ENCODE data around the gene KAZN. TPM values are rescaled to one million over a fixed set of nuclear protein-coding genes. Genes with fewer than 3 reads are reported as not detected.
A peak's percentile ranks its signal among the peaks of the same experiment; 100 is the strongest.

KAZN gene
- polyA plus RNA-seq, 2 donors, result 29.3 to 32.0 TPM

DNA sequence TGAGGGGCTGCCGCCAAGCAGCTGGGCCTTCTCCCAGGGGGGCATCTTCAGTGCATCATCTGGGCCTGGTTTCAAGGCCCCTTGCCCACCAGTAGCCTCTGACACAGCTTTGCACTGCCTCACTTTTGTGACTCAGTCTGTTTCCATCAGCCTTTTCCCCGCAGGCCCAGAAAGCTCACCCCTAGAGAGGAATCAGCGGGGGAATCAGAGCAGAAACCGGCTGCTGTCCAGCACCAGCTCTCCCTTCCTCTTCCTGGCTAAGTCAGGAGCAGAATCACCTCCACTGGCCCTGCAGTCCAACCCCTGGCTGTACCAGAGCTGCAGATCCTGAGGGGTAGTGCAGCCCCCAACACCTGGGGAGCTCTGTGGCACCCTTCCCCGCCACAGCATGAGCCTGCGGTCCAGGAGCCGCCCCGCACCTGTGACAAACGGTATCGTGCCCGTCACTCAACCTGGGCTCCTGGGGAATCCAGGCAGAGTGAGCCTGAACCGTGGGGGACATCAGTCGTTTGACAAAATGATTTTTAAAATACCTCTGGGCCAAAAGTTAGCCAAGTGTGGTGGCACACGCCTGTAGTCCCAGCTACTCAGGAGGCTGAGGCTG, 471.8 kb downstream of the KAZN start:
- WGBS, 2 donors, result 91 to 92% methylated on average over 14 of the region's 14 CpGs
- Histone ChIP-seq H3K27ac (ENCODE audit: low read depth in 2 of 2, low read length in 1 of 2) (no peak overlapping the region), H3K36me3 (ENCODE audit: control insufficient read depth in 2 of 2, insufficient read depth in 2 of 2, low read length in 1 of 2) (peaks cover 0 to 13% of the 10 kb centered on the region in 2 donors), H3K4me3 (ENCODE audit: low read depth in 1 of 2, low read length in 2 of 2) (no peak overlapping the region), H3K4me1 (ENCODE audit: control insufficient read depth in 2 of 2, insufficient read depth in 2 of 2, low read length in 1 of 2) (no peaks in the 10 kb centered on the region), H3K27me3 (ENCODE audit: control insufficient read depth in 1 of 2, insufficient read depth in 2 of 2, low read length in 2 of 2) (no peaks in the 10 kb centered on the region), H3K9me3 (ENCODE audit: control insufficient read depth in 2 of 2, insufficient read depth in 1 of 2, low read depth in 1 of 2, low read length in 1 of 2) (no peaks in the 10 kb centered on the region)

DNA sequence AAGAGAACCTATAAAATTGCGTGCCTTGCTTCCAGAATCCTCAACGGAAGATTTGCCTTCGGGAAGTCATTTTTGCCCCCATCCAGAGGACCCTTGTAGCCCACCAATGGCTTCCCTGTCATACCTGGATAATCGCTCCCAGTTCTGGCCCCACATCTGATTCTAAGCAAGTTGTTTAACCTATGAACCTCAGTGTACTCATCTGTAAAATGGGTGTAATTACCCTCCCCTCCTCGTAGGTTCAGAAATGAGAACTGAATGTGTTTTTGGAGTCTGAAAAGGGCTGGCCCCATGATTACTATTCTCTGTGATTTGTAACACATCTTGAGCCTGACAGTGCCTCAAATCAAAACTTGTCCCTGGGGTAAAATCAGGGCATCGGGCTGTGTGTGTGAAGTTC, 473.5 kb downstream of the KAZN start:
- Histone ChIP-seq H3K27me3 (ENCODE audit: control insufficient read depth in 1 of 2, insufficient read depth in 2 of 2, low read length in 2 of 2) (no peaks in the 10 kb centered on the region), H3K4me1 (ENCODE audit: control insufficient read depth in 2 of 2, insufficient read depth in 2 of 2, low read length in 1 of 2) (no peaks in the 10 kb centered on the region), H3K36me3 (ENCODE audit: control insufficient read depth in 2 of 2, insufficient read depth in 2 of 2, low read length in 1 of 2) (peaks cover 0 to 6% of the 10 kb centered on the region in 2 donors), H3K27ac (ENCODE audit: low read depth in 2 of 2, low read length in 1 of 2) (no peak overlapping the region), H3K4me3 (ENCODE audit: low read depth in 1 of 2, low read length in 2 of 2) (no peak overlapping the region), H3K9me3 (ENCODE audit: control insufficient read depth in 2 of 2, insufficient read depth in 1 of 2, low read depth in 1 of 2, low read length in 1 of 2) (no peaks in the 10 kb centered on the region)
- WGBS, 2 donors, result 93 to 98% methylated on average over 6 of the region's 6 CpGs

GRCh38 chr1:15073799-15074308, 475.4 kb downstream of the KAZN start:
- Histone ChIP-seq H3K4me3 (ENCODE audit: low read depth in 1 of 2, low read length in 2 of 2) (no peak overlapping the region), H3K27ac (ENCODE audit: low read depth in 2 of 2, low read length in 1 of 2) (no peak overlapping the region)
- WGBS, 2 donors, result 92% methylated on average over 9 of the region's 9 CpGs

DNA sequence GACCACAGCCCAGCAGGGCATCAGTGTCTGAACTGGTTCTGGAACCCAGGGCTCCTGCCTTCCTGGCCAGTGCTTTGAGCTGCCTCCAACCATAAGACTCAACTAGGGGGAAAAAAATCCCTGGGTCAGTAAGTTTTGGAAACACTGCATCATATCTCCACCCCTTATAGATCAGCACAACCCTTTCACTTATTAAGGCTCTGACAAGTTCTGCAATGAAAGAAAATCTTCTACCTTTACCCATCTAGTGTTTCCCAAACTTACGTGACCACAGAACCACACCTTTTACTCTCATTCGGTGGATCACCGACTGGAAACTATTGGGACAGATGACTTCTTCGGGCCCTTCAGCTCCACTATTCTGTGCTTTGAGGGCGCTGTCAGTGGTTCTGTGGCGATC, 476.7 kb downstream of the KAZN start:
- H3K27me3 ChIP-seq (ENCODE audit: control insufficient read depth in 1 of 2, insufficient read depth in 2 of 2, low read length in 2 of 2), result no peaks in the 10 kb centered on the region
- no peaks in the 10 kb centered on the region for H3K4me1 ChIP-seq (ENCODE audit: control insufficient read depth in 2 of 2, insufficient read depth in 2 of 2, low read length in 1 of 2)
- WGBS, 2 donors, result 95 to 96% methylated on average over 6 of the region's 6 CpGs
- no peak overlapping the region for H3K27ac ChIP-seq (ENCODE audit: low read depth in 2 of 2, low read length in 1 of 2)
- peaks cover 0 to 2% of the 10 kb centered on the region in 2 donors for H3K36me3 ChIP-seq (ENCODE audit: control insufficient read depth in 2 of 2, insufficient read depth in 2 of 2, low read length in 1 of 2)
- no peak overlapping the region for H3K4me3 ChIP-seq (ENCODE audit: low read depth in 1 of 2, low read length in 2 of 2)
- no peaks in the 10 kb centered on the region for H3K9me3 ChIP-seq (ENCODE audit: control insufficient read depth in 2 of 2, insufficient read depth in 1 of 2, low read depth in 1 of 2, low read length in 1 of 2)

More at GRCh38 chr1:15073799-15074308, 475.4 kb downstream of the KAZN start:
- Histone ChIP-seq H3K9me3 (ENCODE audit: control insufficient read depth in 2 of 2, insufficient read depth in 1 of 2, low read depth in 1 of 2, low read length in 1 of 2) (no peaks in the 10 kb centered on the region), H3K27me3 (ENCODE audit: control insufficient read depth in 1 of 2, insufficient read depth in 2 of 2, low read length in 2 of 2) (no peaks in the 10 kb centered on the region), H3K4me1 (ENCODE audit: control insufficient read depth in 2 of 2, insufficient read depth in 2 of 2, low read length in 1 of 2) (no peaks in the 10 kb centered on the region), H3K36me3 (ENCODE audit: control insufficient read depth in 2 of 2, insufficient read depth in 2 of 2, low read length in 1 of 2) (peaks cover 0 to 2% of the 10 kb centered on the region in 2 donors)

DNA sequence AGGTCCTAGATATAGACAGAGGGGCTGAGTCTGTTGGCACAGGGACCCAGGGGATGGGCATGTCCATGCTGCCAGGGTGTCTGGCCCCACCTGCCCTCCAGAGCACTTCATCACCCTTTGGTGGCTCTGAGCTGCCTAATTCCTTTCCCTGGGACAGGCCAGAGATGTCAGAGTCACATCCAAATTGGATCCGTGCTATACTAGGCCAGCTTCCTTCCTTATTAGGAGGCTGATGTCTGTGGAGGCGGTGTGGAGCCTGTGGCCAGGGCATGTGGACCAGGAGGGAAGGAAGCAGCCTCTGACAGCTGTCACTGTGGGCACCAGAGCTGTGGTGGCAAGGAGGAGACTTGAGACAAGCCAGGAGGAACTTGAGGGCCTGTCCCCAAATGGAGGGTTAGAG, 477.3 kb downstream of the KAZN start:
- no peaks in the 10 kb centered on the region for H3K36me3 ChIP-seq (ENCODE audit: control insufficient read depth in 2 of 2, insufficient read depth in 2 of 2, low read length in 1 of 2)
- H3K4me1 ChIP-seq (ENCODE audit: control insufficient read depth in 2 of 2, insufficient read depth in 2 of 2, low read length in 1 of 2), result no peaks in the 10 kb centered on the region
- H3K9me3 ChIP-seq (ENCODE audit: control insufficient read depth in 2 of 2, insufficient read depth in 1 of 2, low read depth in 1 of 2, low read length in 1 of 2), result no peaks in the 10 kb centered on the region
- peak overlapping the region in 1 of 2 donors; percentile 4 for H3K27ac ChIP-seq (ENCODE audit: low read depth in 2 of 2, low read length in 1 of 2)
- H3K4me3 ChIP-seq (ENCODE audit: low read depth in 1 of 2, low read length in 2 of 2), result no peak overlapping the region
- 40 to 46% methylated on average over 2 of the region's 2 CpGs for WGBS, 2 donors
- H3K27me3 ChIP-seq (ENCODE audit: control insufficient read depth in 1 of 2, insufficient read depth in 2 of 2, low read length in 2 of 2), result no peaks in the 10 kb centered on the region

DNA sequence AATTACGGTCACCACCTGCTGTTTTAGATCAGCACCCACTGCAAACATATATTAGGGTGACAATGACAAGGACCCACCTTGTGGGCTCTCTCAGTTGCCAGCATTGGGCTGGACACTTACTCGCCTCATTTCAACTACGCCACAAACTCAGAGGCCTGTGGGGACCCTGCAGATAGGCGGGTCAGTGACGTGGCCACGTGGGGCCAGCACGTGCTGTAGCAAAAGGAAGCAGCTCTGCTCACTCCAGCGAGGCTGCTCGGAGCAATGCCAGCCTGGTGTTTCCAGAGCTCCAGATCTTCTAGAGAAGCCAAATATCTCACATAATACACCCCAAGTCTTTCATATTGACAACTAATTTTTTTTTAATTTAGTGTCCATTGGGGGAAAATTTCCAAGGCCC, 478.3 kb downstream of the KAZN start:
- H3K27me3 ChIP-seq (ENCODE audit: control insufficient read depth in 1 of 2, insufficient read depth in 2 of 2, low read length in 2 of 2), result no peaks in the 10 kb centered on the region
- no peaks in the 10 kb centered on the region for H3K9me3 ChIP-seq (ENCODE audit: control insufficient read depth in 2 of 2, insufficient read depth in 1 of 2, low read depth in 1 of 2, low read length in 1 of 2)
- WGBS, 2 donors, result 90 to 91% methylated on average over 9 of the region's 9 CpGs
- H3K4me3 ChIP-seq (ENCODE audit: low read depth in 1 of 2, low read length in 2 of 2), result no peak overlapping the region
- H3K27ac ChIP-seq (ENCODE audit: low read depth in 2 of 2, low read length in 1 of 2), result no peak overlapping the region
- no peaks in the 10 kb centered on the region for H3K4me1 ChIP-seq (ENCODE audit: control insufficient read depth in 2 of 2, insufficient read depth in 2 of 2, low read length in 1 of 2)
- no peaks in the 10 kb centered on the region for H3K36me3 ChIP-seq (ENCODE audit: control insufficient read depth in 2 of 2, insufficient read depth in 2 of 2, low read length in 1 of 2)

- Histone ChIP-seq H3K9me3 (ENCODE audit: control insufficient read depth in 2 of 2, insufficient read depth in 1 of 2, low read depth in 1 of 2, low read length in 1 of 2) (no peaks in the 10 kb centered on the region), H3K4me3 (ENCODE audit: low read depth in 1 of 2, low read length in 2 of 2) (no peak overlapping the region), H3K27ac (ENCODE audit: low read depth in 2 of 2, low read length in 1 of 2) (no peak overlapping the region), H3K36me3 (ENCODE audit: control insufficient read depth in 2 of 2, insufficient read depth in 2 of 2, low read length in 1 of 2) (no peaks in the 10 kb centered on the region), H3K4me1 (ENCODE audit: control insufficient read depth in 2 of 2, insufficient read depth in 2 of 2, low read length in 1 of 2) (no peaks in the 10 kb centered on the region), H3K27me3 (ENCODE audit: control insufficient read depth in 1 of 2, insufficient read depth in 2 of 2, low read length in 2 of 2) (no peaks in the 10 kb centered on the region)
- WGBS, 2 donors, result 88 to 92% methylated on average over 10 of the region's 10 CpGs
Observed at GRCh38 chr1:15077384-15077783, 478.9 kb downstream of the KAZN start.

- no peaks in the 10 kb centered on the region for H3K27me3 ChIP-seq (ENCODE audit: control insufficient read depth in 1 of 2, insufficient read depth in 2 of 2, low read length in 2 of 2)
- H3K4me1 ChIP-seq (ENCODE audit: control insufficient read depth in 2 of 2, insufficient read depth in 2 of 2, low read length in 1 of 2), result no peaks in the 10 kb centered on the region
- H3K9me3 ChIP-seq (ENCODE audit: control insufficient read depth in 2 of 2, insufficient read depth in 1 of 2, low read depth in 1 of 2, low read length in 1 of 2), result no peaks in the 10 kb centered on the region
- no peak overlapping the region for H3K4me3 ChIP-seq (ENCODE audit: low read depth in 1 of 2, low read length in 2 of 2)
- H3K27ac ChIP-seq (ENCODE audit: low read depth in 2 of 2, low read length in 1 of 2), result no peak overlapping the region
- H3K36me3 ChIP-seq (ENCODE audit: control insufficient read depth in 2 of 2, insufficient read depth in 2 of 2, low read length in 1 of 2), result no peaks in the 10 kb centered on the region
- 84 to 86% methylated on average over 10 of the region's 10 CpGs for WGBS, 2 donors
Observed at GRCh38 chr1:15080328-15081007, 482.0 kb downstream of the KAZN start.

GRCh38 chr1:15081102-15081501, 482.6 kb downstream of the KAZN start:
- no peaks in the 10 kb centered on the region for H3K4me1 ChIP-seq (ENCODE audit: control insufficient read depth in 2 of 2, insufficient read depth in 2 of 2, low read length in 1 of 2)
- no peaks in the 10 kb centered on the region for H3K27me3 ChIP-seq (ENCODE audit: control insufficient read depth in 1 of 2, insufficient read depth in 2 of 2, low read length in 2 of 2)
- no peaks in the 10 kb centered on the region for H3K9me3 ChIP-seq (ENCODE audit: control insufficient read depth in 2 of 2, insufficient read depth in 1 of 2, low read depth in 1 of 2, low read length in 1 of 2)
- 68 to 76% methylated on average over 8 of the region's 8 CpGs for WGBS, 2 donors
- H3K27ac ChIP-seq (ENCODE audit: low read depth in 2 of 2, low read length in 1 of 2), result no peak overlapping the region
- H3K4me3 ChIP-seq (ENCODE audit: low read depth in 1 of 2, low read length in 2 of 2), result no peak overlapping the region
- H3K36me3 ChIP-seq (ENCODE audit: control insufficient read depth in 2 of 2, insufficient read depth in 2 of 2, low read length in 1 of 2), result no peaks in the 10 kb centered on the region

DNA sequence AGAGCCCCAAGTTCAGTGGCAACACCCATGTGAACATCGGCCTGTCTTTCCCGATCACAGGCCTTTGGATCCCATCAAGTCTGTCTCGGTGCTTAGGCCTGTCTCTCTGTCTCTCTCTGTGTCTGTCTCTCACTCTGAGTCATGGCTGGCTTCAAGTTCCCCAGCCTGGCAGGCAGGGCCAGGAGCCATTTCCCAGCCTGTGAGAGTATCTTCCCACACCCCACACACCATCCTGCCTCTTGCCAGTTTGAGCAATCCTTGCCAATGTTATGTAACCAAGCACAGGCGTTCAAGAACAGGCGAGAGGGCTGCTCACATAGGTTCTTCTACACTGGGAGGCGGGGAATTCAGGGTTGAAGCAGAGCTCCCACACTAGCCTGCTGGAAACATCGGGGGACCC, 485.1 kb downstream of the KAZN start:
- no peaks in the 10 kb centered on the region for H3K9me3 ChIP-seq (ENCODE audit: control insufficient read depth in 2 of 2, insufficient read depth in 1 of 2, low read depth in 1 of 2, low read length in 1 of 2)
- WGBS, 2 donors, result 78 to 86% methylated on average over 7 of the region's 7 CpGs
- H3K27me3 ChIP-seq (ENCODE audit: control insufficient read depth in 1 of 2, insufficient read depth in 2 of 2, low read length in 2 of 2), result no peaks in the 10 kb centered on the region
- no peaks in the 10 kb centered on the region for H3K36me3 ChIP-seq (ENCODE audit: control insufficient read depth in 2 of 2, insufficient read depth in 2 of 2, low read length in 1 of 2)
- H3K4me3 ChIP-seq (ENCODE audit: low read depth in 1 of 2, low read length in 2 of 2), result no peak overlapping the region
- no peak overlapping the region for H3K27ac ChIP-seq (ENCODE audit: low read depth in 2 of 2, low read length in 1 of 2)
- H3K4me1 ChIP-seq (ENCODE audit: control insufficient read depth in 2 of 2, insufficient read depth in 2 of 2, low read length in 1 of 2), result no peaks in the 10 kb centered on the region
